Spinal cord (tissue), 10 donors: Measurements from ENCODE around the gene SNF8. TPM values are rescaled to one million over a fixed set of nuclear protein-coding genes. Genes with fewer than 3 reads are reported as not detected.
"Not testable (repeated sequence)": the region's sequence is repeated elsewhere in the genome, so short reads cannot be mapped to it uniquely, and the experiment has no call there.

Experiments used
- DNase-seq, 6 donors: peaks; one replicate each; pipeline versions ENCODE4 v3.0.0 to v3.0.0-alpha.2; 2013 to 2015; ENCODE audit warnings: low spot score in 6 of 6, low read depth in 4 of 6
- H3K27ac ChIP-seq: one replicate; pipeline ENCODE4 v1.5.1; 2013; ENCODE audit warnings: low read depth, low read length, control low read depth
- H3K27me3 ChIP-seq: one replicate; pipeline ENCODE4 v1.6.1; 2013; ENCODE audit warnings: low read length; ENCODE audit not compliant: control insufficient read depth, insufficient read depth
- H3K36me3 ChIP-seq: one replicate; pipeline ENCODE4 v1.6.1; 2013; ENCODE audit warnings: low read length; ENCODE audit not compliant: control insufficient read depth, insufficient read depth
- H3K4me1 ChIP-seq: one replicate; pipeline ENCODE4 v1.6.1; 2013; ENCODE audit warnings: low read length; ENCODE audit not compliant: control insufficient read depth, insufficient read depth
- H3K4me3 ChIP-seq: one replicate; pipeline ENCODE4 v1.5.1; 2013; ENCODE audit warnings: low read depth, low read length, control low read depth
- H3K9me3 ChIP-seq: one replicate; pipeline ENCODE4 v1.6.1; 2013; ENCODE audit warnings: low read length; ENCODE audit not compliant: control insufficient read depth, insufficient read depth
- WGBS: methylation state at CpG from one replicate; pipeline ENCODE4 v1.1.5; 2013; ENCODE audit warnings: missing lambda C conversion rate; ENCODE audit not compliant: insufficient coverage; 5-methylcytosine and 5-hydroxymethylcytosine counted together
- polyA plus RNA-seq, 2 donors: library from polyadenylated mRNA; unstranded; fragments of 120-200 nt; gene quantifications; one replicate each; pipeline ENCODE4 v1.2.1, GENCODE V29; 2013; ENCODE audit not compliant: insufficient read length in 2 of 2
- total RNA-seq, 2 donors: library from RNA; depleted of rRNA in 1 of 2; stranded (reverse); fragments of 120-200 nt in 1 of 2; fragments of >200 nt in 1 of 2; gene quantifications; one replicate each; pipeline versions ENCODE4 v1.2.3 to v1.2.4, GENCODE V29; 2013 to 2014
- donor health status: healthy.

Gene SNF8
- total and polyA plus RNA-seq, 4 donors, result 34.6 to 108 (median 87.7) TPM

DNA sequence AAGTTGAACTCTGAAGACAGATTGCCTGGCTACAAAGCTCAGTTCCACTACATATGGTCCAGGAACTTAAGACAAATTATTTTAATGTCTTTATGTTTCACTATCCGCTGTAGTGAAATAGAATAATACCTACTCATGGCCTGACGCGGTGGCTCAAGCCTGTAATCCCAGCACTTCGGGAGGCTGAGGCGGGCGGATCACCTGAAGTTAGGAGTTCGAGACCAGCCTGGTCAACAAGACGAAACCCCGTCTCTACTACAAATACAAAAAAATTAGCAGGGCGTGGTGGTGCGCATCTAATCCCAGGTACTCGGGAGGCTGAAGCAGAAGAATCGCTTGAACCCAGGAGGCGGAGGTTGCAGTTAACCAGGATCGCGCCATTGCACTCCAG, 614 bp upstream of the SNF8 start:
- H3K4me1 ChIP-seq, result peaks cover 25% of the 10 kb centered on the region
- WGBS, result 100% methylated on average over 2 of the region's 16 CpGs
- H3K4me3 ChIP-seq, result peak overlapping the region; percentile 84
- H3K36me3 ChIP-seq, H3K9me3 ChIP-seq, H3K27me3 ChIP-seq, DNase-seq: not testable (repeated sequence)
- H3K27ac ChIP-seq, result peak overlapping the region; percentile 93

DNA sequence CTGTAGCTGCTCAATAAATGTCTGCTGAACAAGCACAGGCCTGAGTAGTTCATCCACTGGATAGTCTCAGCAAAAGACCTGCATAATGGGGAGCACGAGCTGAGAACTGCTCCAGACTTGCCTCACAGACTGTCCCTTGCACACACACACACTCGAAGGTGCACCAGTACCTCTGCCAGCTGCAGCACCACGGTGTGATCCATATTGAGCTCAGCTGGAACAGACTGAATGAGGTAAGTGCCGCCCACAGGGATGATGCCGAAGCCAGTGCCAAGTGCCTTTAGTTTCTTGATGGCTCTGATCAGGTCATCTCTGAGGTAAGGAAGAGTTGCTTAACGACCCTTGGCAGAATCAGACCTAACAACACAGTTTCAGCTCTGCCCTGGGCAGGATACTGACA, 11.6 kb downstream of the SNF8 start:
- H3K27me3 ChIP-seq, result no peaks in the 10 kb centered on the region
- H3K4me3 ChIP-seq, result no peak overlapping the region
- 96% methylated on average over 6 of the region's 6 CpGs for WGBS
- H3K27ac ChIP-seq, result no peak overlapping the region
- no peaks in the 10 kb centered on the region for H3K9me3 ChIP-seq
- H3K36me3 ChIP-seq, result peaks cover 59% of the 10 kb centered on the region
- H3K4me1 ChIP-seq, result peaks cover 4% of the 10 kb centered on the region
- DNase-seq, result no peak

DNA sequence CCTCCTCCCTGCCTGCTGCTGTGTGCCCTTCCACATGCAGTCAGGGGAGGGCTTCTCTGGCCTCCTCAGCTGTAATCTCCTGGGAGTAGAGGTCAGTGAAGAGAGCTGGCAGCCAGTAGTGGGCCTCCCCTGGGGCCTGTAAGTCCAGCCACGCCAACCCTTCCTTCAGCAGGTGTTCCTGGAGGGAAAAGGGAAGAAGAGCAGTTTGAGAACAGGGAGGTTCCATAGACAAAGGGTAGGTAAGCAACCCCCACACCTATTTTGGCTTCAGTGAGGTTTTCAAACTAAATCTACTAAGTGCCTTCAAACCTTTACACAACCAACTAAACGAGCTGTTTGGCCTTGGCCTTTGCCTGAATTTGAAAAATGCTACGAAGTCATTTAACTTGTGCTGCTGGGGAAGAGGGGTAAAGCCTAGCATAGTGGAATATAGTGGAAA, 14.2 kb downstream of the SNF8 start:
- H3K36me3 ChIP-seq, result peaks cover 66% of the 10 kb centered on the region
- no peak overlapping the region for H3K27ac ChIP-seq
- no peaks in the 10 kb centered on the region for H3K27me3 ChIP-seq
- H3K4me3 ChIP-seq, result no peak overlapping the region
- no CpG with 5 or more reads among the region's 3 CpGs for WGBS
- DNase-seq, result no peak
- H3K4me1 ChIP-seq, result peaks cover 6% of the 10 kb centered on the region
- H3K9me3 ChIP-seq, result no peaks in the 10 kb centered on the region

DNA sequence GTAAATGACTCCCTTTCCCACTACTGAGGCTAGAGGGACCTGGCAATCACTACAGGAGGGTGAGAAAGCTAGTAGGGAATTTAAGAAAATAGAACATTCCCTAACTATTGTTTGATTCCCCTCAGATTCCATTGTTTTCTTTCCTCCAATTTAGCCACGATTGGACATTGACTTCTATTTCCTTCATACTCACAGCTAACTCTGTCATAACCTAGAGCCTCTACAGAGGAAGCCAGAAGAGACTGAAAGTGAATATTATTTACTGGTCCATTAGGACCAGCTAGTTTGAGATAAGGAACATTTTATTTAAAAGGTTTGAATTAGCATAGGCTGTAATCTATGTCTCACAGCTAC, 14.9 kb downstream of the SNF8 start:
- H3K4me1 ChIP-seq, result peaks cover 6% of the 10 kb centered on the region
- WGBS, result no CpG with 5 or more reads among the region's 1 CpG
- no peak for DNase-seq
- no peak overlapping the region for H3K4me3 ChIP-seq
- H3K9me3 ChIP-seq, result no peaks in the 10 kb centered on the region
- H3K27me3 ChIP-seq, result no peaks in the 10 kb centered on the region
- peaks cover 70% of the 10 kb centered on the region for H3K36me3 ChIP-seq
- no peak overlapping the region for H3K27ac ChIP-seq

DNA sequence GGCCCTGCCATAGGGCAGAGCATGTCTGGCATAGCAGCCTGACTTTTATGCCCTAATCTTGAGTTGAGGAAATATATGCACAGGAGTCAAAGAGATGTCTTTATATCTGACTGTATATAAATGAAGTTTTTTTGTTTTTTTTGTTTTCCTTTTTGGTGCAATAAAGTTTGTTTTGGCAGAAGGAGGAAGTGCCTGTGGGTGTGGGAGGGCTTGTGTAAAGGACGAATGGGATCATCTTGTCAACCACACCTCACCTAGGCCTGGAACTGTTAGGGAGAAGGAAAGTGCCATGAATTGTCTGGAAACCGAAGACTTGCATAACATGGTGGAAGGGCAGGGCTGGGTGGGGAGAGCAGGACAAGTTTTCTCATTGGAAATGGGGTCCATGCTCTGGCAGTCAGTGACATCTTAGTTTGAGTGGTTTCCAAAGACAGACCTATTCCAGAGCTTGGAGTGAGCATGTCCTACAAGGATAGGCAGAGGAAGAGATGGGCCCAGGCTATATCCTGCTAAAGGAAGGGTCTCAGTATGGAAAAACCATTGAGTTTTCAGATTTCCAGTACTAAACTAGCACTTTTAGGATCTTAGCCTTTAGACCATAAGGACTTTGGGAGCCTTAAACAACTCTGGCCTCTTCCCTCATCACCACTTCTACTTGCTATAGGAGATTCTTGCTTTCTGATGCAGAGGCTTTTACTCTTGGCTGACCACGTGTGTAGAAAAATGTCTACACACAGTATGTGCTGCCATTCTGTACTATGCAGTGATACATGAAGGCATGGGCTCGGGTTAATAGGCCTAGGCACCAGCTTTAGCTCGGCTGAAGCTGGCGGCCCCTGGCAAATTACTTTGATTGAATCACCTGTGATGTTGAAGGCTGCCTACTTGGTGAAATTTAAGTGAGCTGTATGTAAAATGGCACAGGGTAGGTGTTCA, 15.5 kb downstream of the SNF8 start:
- Histone ChIP-seq H3K36me3 (peaks cover 70% of the 10 kb centered on the region), H3K4me1 (peaks cover 6% of the 10 kb centered on the region), H3K9me3 (no peaks in the 10 kb centered on the region), H3K27ac (no peak overlapping the region), H3K4me3 (no peak overlapping the region), H3K27me3 (no peaks in the 10 kb centered on the region)
- no peak for DNase-seq
- 89% methylated on average over 1 of the region's 6 CpGs for WGBS

DNA sequence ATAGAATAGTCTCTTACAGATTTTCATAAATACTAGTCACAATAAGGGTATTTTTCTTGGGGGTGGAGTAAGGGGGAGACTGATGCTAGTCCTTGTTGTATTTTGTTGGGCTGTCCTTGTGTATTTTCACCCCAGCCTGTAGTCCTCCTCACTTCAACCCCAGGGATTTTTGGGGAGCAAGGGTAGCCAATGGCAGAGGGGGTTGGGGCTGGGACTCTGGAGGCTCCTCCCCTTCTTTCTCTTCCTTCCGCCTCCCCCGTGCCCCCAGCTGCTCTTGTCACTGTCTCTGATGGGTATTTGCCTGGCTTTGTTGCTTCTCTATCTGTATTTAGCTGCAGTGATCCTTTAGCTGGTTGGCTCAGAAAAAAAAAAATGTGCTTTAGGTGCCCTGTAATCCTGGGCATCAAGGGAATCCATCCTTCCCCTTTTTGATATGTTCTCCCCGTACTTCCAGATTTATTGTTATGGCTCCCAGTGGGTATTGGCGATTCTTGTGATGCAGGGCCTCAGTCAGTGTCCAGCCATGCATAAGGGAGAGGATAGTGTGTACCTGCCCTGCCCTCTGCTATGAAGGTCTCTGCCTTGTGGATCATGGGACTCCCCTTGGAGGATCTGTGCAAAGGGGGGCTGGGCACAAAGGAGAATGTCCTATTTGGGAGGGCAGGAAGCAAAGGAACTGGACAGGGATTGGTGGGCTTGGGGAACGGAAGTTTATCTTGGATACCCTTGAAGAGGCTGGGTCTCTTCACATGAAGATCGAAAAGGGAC, 16.5 kb downstream of the SNF8 start:
- 70% methylated on average over 1 of the region's 6 CpGs for WGBS
- DNase-seq, result no peak
- Histone ChIP-seq H3K4me1 (peaks cover 6% of the 10 kb centered on the region), H3K9me3 (no peaks in the 10 kb centered on the region), H3K4me3 (no peak overlapping the region), H3K27me3 (no peaks in the 10 kb centered on the region), H3K27ac (no peak overlapping the region), H3K36me3 (peaks cover 72% of the 10 kb centered on the region)

DNA sequence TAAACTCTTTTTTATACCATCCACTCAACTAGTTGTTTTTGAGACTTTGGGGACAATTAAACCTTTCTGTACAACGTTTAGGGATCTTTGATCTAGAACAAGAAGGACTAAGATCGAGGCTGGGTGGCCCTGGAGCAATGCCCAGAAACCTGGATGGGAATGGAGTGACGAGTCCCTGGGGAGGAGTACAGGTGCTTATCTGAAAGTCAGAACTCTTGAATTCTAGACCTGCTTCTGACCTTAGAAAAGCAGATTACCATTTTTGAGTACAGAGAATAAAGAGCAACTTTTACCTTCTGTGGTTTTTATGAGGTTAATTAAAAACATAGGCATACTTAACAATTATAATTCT, 18.7 kb downstream of the SNF8 start:
- Histone ChIP-seq H3K4me3 (no peak overlapping the region), H3K9me3 (no peaks in the 10 kb centered on the region), H3K27ac (no peak overlapping the region), H3K4me1 (peaks cover 6% of the 10 kb centered on the region), H3K27me3 (no peaks in the 10 kb centered on the region), H3K36me3 (peaks cover 73% of the 10 kb centered on the region)
- DNase-seq, result no peak
- WGBS, result 45% methylated on average over 3 of the region's 3 CpGs

DNA sequence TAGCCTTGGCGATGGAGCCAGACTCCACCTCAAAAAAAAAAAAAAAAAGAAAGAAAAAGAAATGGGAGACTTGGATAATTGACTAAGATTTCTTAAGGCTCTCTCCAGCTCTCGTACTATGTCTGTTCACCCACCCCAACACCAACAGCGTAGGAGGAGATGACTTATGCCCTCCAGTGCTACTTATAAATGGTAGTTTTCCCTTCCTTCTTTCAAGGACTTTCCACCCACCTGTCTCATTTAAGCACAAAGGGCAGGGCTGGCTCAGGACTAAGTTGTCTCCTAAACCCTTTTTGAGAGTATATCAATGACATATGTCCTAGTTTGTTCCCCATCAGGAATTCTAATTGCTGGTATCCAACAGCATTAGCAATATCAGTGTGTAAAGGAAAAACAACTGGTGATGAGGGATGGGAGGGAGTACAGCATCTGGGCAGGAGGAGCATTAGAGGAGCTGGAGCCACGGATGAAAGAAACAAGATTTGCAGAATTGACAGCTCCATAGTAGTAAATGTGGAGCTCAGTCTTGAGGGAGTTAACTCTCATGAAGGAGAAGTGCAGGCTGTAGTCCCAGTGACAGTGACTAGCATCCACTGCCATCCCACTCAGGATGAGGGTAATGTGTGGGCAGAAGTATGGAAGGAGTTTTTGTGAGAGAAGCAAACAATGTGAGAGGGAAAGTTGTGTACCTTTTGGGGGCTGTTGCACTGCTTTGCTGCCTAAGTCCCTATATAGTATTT, 19.2 kb downstream of the SNF8 start:
- H3K27me3 ChIP-seq, result no peaks in the 10 kb centered on the region
- peaks cover 77% of the 10 kb centered on the region for H3K36me3 ChIP-seq
- H3K9me3 ChIP-seq, result no peaks in the 10 kb centered on the region
- H3K27ac ChIP-seq, result no peak overlapping the region
- peaks cover 6% of the 10 kb centered on the region for H3K4me1 ChIP-seq
- WGBS, result no CpG with 5 or more reads among the region's 4 CpGs
- H3K4me3 ChIP-seq, result no peak overlapping the region
- no peak for DNase-seq

DNA sequence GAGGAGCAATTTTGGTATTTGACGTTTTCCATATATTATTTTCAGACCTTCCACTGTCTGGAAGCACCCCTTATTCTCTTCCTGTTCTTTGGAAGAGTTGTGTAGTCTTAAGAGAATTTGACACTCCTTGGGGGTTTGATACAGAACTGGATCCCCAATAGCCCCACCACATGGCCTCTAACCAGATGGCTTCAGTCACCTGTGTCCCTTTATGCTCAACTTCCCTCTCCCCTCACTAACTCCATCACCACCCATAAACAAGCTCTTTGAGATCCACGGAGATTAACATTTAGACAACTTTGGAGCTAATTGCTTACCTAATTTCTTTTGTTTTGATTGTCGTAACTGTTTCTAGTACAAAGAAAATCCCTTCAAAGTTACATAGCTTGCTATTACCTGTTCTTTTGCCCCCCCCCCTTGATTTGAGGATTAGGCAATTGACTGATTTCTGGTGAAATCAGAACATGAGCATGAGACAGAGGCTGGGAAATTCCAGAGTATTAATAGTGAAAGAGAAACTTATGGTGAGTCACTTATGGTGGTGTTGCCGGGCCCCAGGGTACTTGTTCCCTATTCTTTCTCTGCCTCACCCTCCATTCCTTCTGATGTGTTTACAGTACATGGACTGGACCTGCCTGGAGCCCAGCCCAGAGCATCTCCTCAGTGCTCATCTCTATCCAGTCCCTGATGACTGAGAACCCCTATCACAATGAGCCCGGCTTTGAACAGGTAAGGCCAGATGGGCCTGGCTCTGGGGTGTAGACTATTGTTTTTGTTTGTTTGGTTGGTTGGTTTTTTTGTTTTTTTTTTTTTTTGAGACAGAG, 29.0 kb downstream of the SNF8 start:
- H3K36me3 ChIP-seq, result peaks cover 47% of the 10 kb centered on the region
- no peak overlapping the region for H3K4me3 ChIP-seq
- H3K27me3 ChIP-seq, result no peaks in the 10 kb centered on the region
- no peaks in the 10 kb centered on the region for H3K9me3 ChIP-seq
- no peak for DNase-seq
- no peaks in the 10 kb centered on the region for H3K4me1 ChIP-seq
- no peak overlapping the region for H3K27ac ChIP-seq
- WGBS, result 100% methylated on average over 1 of the region's 5 CpGs
